ENCODE measurements around the gene HHIPL2.
"Not testable (repeated sequence)": the region's sequence is repeated elsewhere in the genome, so short reads cannot be mapped to it uniquely, and the experiment has no call there.

HHIPL2 gene

DNA sequence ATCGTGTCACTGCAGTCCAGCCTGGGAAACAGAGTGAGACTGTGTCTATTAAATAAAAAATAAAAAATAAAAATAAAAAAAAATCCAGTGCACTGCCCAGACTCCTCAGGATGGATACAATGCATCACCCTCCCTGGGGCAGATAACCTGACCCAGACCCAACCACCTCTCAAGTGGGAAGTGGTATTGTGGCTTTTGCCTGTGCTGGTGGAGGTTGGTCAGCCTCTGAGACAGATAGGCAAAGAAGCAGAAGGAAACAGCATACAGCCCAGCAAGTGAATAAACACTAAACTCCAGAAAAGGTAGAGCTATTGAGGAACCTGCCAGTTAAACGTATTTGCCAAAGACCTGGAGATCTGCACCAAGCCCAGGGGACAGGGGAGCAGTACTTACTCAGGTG lies 22.0 kb downstream of the HHIPL2 start:
- TF ChIP-seq, protein P1, sequence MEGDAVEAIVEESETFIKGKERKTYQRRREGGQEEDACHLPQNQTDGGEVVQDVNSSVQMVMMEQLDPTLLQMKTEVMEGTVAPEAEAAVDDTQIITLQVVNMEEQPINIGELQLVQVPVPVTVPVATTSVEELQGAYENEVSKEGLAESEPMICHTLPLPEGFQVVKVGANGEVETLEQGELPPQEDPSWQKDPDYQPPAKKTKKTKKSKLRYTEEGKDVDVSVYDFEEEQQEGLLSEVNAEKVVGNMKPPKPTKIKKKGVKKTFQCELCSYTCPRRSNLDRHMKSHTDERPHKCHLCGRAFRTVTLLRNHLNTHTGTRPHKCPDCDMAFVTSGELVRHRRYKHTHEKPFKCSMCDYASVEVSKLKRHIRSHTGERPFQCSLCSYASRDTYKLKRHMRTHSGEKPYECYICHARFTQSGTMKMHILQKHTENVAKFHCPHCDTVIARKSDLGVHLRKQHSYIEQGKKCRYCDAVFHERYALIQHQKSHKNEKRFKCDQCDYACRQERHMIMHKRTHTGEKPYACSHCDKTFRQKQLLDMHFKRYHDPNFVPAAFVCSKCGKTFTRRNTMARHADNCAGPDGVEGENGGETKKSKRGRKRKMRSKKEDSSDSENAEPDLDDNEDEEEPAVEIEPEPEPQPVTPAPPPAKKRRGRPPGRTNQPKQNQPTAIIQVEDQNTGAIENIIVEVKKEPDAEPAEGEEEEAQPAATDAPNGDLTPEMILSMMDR (conservative IDR thresholded peaks at IDR 0.05; ENCODE audit: low read depth, low read length), result no peak
- no peak overlapping the region for H3K4me3 ChIP-seq (ENCODE audit: low read depth, low read length)

DNA sequence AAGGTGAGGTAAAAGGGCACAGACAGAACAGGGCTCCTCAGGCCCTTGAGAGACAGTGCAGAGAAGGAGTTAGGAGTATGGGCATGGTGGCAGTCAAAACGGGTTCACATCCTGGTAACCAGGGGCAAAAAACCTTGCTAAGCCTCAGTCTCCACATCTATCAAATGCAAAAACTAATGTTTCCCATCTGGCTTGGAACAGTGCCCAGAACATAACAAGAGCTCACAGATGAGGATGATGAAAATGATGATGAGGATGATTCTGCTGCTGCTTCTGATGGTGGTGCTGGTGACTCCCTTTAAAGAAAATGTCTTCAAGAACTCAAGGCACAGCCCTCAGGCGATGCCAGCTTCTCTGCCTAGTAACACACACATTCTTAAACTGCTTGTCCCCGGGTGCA lies 24.1 kb downstream of the HHIPL2 start:
- no peak overlapping the region for H3K4me3 ChIP-seq (ENCODE audit: low read depth, low read length)
- DNase-seq (ENCODE audit: low read depth), result peak; percentile 8
- TF ChIP-seq, protein P1 (conservative IDR thresholded peaks at IDR 0.05; ENCODE audit: low read depth, low read length), result no peak

More for the DNA sequence above, 22.0 kb downstream of the HHIPL2 start:
- DNase-seq (ENCODE audit: low read depth), result no peak

DNA sequence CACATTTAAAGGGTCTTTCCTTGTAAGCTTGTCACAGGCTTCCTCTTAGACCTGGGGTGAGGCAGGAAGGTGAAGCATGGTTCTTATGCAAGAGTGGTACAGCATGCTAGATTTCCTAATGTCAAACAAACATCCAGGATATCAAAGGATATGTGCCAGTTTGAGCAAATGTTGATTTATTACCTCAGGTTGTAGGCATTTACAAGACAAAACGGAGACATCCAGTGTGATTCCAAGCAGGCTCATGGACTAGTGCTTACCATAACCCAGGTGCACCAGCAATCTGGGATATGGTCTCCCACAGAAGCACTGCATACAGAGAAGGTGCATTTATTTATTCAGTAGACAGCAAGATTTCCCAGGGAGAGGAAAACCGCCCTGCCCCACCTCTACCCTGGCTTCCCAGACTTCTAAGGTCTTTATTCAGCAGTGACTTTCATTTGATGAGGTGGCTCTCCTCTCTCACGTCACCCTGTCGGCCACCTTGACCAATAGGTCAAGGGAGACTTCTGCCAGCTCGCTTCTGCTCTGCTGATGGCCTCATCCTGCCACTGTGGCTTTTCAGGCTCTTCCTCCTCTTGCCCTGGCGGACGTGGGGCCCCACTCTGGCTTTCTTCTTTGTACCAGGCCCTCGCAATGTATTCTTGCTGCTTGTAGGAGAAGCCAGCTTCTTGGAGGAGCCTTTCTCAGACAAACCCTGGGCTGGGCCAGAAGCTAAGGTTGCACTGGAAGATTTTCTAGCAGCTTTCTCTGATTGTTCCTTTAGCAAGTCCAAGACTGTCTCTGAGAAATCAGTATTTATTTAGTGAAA lies 25.6 kb downstream of the HHIPL2 start:
- TF ChIP-seq, protein P1 (conservative IDR thresholded peaks at IDR 0.05; ENCODE audit: low read depth, low read length), result no peak
- no peak overlapping the region for H3K4me3 ChIP-seq (ENCODE audit: low read depth, low read length)
- no peak for DNase-seq (ENCODE audit: low read depth)

DNA sequence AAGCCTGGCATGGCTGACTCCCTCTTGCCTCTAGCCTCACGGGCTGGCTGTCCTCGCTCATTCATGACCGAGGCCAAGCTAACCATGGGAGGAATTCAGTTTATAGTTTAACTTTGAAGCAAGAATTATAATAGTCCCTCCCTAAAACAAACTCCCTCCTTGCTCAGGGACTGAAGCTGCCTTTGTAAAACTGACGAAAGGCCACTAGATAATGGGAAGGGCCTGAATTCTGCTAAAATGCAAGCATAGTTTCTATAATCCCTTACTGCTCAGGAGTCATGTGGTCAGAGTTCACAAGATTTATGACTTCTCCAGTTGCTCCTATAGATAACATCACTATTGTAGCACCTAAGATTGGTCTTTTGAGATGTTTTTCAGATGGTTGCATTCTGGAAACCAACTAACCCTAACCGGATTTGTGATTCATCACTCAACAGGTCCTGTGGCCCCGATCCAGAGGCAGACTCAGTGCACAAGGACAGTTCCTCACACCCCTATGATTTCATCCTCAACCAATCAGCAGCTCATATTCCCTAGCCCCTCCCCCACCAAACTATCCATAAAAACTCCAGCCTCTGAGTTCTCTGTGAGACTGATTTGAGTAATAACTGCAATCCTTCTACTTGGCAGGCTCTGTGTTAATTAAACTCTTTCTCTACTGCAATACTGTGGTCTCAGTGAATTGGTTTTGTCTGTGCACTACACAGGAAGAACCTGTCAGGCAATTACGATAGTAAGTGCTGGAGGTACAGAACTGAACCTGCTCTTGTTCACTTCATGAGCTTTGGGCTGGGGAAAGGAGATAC lies 26.4 kb downstream of the HHIPL2 start:
- TF ChIP-seq, protein P1 (conservative IDR thresholded peaks at IDR 0.05; ENCODE audit: low read depth, low read length), result no peak
- DNase-seq (ENCODE audit: low read depth), result peak; percentile 68
- H3K4me3 ChIP-seq (ENCODE audit: low read depth, low read length), result no peak overlapping the region

DNA sequence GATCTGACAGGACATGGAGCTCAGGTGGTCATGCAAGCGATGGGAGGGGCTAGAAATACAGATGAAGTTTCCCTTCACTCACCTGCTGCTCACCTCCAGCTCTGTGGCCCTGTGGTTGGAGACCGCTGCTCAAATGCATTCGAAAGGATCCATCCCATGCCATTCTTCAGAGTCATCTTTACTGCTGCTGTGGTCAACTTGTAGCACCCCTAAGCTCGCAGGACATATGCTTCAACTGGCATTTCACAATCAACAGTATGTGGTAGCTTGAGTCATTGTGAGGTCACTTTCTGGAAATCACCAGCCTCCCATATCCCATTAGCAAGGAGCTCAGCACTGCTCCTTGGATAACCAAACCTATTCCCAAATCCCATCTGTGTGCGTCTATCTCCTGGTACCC lies 58.4 kb downstream of the HHIPL2 start:
- peak; percentile 70 for DNase-seq (ENCODE audit: low read depth)
- H3K4me3 ChIP-seq (ENCODE audit: low read depth, low read length), result not testable (repeated sequence)

DNA sequence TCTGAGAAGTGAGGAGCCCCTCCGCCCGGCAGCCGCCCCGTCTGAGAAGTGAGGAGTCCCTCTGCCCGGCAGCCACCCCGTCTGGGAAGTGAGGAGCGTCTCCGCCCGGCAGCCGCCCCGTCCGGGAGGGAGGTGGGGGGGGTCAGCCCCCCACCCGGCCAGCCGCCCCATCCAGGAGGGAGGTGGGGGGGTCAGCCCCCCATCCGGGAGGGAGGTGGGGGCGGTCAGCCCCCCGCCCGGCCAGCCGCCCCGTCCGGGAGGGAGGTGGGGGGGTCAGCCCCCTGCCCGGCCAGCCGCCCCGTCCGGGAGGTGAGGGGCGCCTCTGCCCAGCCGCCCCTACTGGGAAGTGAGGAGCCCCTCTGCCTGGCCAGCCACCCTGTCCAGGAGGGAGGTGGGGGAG lies 60.1 kb downstream of the HHIPL2 start:
- DNase-seq (ENCODE audit: low read depth); H3K4me3 ChIP-seq (ENCODE audit: low read depth, low read length): not testable (repeated sequence)

DNA sequence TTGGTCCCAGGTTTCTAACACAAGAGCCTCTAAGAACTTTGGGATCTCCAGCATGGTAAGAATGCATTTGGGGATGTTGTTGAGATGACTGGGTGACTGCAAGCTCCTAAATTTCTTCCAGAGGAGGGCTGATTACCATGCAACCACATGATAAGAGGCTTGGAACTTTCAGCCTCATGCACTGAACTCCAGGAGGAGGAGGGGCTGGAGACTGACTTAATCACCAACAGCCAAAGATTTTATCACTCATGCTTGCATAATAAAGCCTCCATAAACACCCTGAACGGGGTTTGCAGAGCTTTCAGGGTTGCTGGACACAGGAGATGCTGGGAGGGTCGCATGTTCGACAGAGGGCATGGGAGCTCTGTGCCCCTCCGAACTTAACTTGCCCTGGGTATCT lies 63.9 kb downstream of the HHIPL2 start:
- DNase-seq (ENCODE audit: low read depth); H3K4me3 ChIP-seq (ENCODE audit: low read depth, low read length): not testable (repeated sequence)

DNA sequence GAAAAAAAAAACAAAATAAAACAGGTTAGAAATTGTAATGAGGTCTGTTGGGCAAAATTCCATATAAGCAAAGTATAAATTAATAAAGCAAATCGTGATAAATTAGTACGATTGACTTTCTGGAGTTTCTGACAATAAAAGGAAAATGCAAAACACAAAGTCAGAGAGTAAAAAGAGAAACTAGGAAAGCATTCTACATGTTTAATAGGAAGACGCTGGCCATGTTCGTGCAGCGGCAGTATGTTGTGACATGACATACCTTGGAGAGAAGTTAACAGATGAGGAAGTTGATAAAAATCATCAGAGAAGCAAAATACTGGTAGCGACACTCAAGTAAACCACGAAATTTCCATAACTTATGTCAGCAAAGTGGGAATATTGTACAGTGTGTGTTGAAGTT lies 68.3 kb downstream of the HHIPL2 start:
- DNase-seq (ENCODE audit: low read depth); H3K4me3 ChIP-seq (ENCODE audit: low read depth, low read length): not testable (repeated sequence)

DNA sequence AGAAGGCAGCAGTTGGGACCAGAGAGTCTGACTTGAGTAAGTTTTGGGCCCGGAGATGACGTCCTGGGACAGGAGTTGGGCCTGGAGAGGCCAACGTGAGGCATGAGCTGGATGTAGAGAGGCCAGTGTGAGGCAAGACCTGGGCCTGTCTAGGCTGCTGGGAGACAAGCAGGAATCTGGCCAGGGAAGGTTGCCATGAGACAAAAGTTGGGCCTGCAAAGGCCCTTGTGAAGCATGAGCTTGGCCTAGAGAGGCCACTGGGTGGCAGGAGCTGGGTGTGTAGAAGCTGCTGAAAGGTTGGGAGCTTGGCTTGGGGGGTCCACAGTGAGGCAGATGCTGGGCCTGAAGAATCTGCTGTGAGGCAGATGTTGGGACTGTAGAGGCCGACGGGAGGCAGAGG lies 71.5 kb downstream of the HHIPL2 start:
- TF ChIP-seq, protein P1 (conservative IDR thresholded peaks at IDR 0.05; ENCODE audit: low read depth, low read length), result peak; percentile 2
- DNase-seq (ENCODE audit: low read depth), result peak; percentile 19
- H3K4me3 ChIP-seq (ENCODE audit: low read depth, low read length), result not testable (repeated sequence)

DNA sequence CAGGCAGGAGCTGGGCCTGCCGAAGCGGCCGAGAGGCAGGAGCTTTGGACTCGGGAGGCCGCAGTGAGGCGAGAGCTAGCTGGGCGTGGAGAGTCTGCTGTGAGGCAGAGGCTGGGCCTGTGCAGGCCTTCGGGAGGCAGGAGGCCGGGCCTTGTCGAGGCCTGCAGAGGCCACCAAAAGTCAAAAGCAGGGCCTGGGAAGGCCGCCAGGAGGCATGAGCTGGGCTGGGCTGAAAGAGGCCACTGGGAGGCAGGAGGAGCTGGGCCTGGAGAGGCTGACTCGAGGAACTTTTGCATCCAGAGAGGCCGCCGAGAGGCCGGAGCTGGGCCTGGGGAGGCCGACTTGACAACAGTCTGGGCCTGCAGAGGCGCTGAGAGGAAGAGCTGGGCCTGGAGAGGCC lies 74.2 kb downstream of the HHIPL2 start:
- H3K4me3 ChIP-seq (ENCODE audit: low read depth, low read length); DNase-seq (ENCODE audit: low read depth): not testable (repeated sequence)

DNA sequence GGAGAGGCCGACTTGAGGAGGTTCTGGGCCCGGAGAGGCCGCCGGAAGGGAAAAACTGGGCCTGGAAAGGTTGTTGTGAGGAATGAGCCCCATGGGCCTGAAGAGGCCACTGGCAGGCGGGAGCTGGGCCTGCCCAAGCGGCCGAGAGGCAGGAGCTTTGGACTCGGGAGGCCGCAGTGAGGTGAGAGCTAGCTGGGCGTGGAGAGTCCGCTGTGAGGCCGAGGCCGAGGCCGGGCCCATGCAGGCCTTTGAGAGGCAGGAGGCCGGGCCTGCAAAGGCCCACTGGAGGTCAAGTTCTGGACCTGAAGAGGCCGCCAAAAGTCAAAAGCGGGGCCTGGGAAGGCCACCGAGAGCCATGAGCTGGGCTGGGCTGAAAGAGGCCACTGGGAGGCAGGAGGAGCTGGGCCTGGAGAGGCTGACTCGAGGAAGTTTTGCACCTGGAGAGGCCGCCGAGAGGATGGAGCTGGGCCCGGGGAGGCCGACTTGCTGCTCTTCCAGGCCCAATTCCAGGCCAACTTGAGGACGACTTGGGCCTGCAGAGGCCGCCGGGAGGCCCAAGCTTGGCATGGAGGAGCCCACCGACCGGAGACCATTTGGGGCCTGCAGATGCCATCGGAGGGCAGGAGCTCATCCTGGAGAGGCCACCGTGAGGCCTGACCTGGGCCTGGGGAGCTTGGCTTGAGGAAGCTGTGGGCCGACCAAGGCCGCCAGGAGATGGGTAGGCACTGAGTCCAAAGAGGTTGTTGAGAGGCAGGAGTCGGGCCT lies 74.9 kb downstream of the HHIPL2 start:
- not testable (repeated sequence) for DNase-seq (ENCODE audit: low read depth); H3K4me3 ChIP-seq (ENCODE audit: low read depth, low read length)
